ENCODE measurements around the gene COL18A1. TPM values are rescaled to one million over a fixed set of nuclear protein-coding genes. Genes with fewer than 3 reads are reported as not detected.
"Not testable (repeated sequence)": the region's sequence is repeated elsewhere in the genome, so short reads cannot be mapped to it uniquely, and the experiment has no call there.

Gene COL18A1
- polyA plus RNA-seq, 2 of the 4 experiments (the other 2 are of a cell fraction), result 17.3 to 88.4 TPM

- FAIRE-seq (no peak), ATAC-seq (no peak), DNase-seq (ENCODE audit: low read depth in 1 of 2, low spot score in 1 of 2) (no peak)
- WGBS (ENCODE audit: missing lambda C conversion rate), result 77% methylated on average over 8 of the region's 17 CpGs
- Histone ChIP-seq H3K4me2 (no peak overlapping the region), H3K4me1 (peaks cover 44% of the 10 kb centered on the region), H3K27ac (peak overlapping the region in 1 of 2 experiments; percentile 60; a peak in 2 of 6 replicates), H3K4me3 (no peak overlapping the region), H3K9me3 (no peaks in the 10 kb centered on the region)
- CTCF ChIA-PET, result interaction anchor here (0.9 to 1.9 kb wide), 4 partner anchors 11 to 294 kb away, joined by 3 to 8 read pairs (median 3); no protein-coding TSS in a partner anchor
- TF ChIP-seq, protein P1, sequence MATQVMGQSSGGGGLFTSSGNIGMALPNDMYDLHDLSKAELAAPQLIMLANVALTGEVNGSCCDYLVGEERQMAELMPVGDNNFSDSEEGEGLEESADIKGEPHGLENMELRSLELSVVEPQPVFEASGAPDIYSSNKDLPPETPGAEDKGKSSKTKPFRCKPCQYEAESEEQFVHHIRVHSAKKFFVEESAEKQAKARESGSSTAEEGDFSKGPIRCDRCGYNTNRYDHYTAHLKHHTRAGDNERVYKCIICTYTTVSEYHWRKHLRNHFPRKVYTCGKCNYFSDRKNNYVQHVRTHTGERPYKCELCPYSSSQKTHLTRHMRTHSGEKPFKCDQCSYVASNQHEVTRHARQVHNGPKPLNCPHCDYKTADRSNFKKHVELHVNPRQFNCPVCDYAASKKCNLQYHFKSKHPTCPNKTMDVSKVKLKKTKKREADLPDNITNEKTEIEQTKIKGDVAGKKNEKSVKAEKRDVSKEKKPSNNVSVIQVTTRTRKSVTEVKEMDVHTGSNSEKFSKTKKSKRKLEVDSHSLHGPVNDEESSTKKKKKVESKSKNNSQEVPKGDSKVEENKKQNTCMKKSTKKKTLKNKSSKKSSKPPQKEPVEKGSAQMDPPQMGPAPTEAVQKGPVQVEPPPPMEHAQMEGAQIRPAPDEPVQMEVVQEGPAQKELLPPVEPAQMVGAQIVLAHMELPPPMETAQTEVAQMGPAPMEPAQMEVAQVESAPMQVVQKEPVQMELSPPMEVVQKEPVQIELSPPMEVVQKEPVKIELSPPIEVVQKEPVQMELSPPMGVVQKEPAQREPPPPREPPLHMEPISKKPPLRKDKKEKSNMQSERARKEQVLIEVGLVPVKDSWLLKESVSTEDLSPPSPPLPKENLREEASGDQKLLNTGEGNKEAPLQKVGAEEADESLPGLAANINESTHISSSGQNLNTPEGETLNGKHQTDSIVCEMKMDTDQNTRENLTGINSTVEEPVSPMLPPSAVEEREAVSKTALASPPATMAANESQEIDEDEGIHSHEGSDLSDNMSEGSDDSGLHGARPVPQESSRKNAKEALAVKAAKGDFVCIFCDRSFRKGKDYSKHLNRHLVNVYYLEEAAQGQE (IDR thresholded peaks at IDR 0.05), result no peak
- TF ChIP-seq, protein P2, sequence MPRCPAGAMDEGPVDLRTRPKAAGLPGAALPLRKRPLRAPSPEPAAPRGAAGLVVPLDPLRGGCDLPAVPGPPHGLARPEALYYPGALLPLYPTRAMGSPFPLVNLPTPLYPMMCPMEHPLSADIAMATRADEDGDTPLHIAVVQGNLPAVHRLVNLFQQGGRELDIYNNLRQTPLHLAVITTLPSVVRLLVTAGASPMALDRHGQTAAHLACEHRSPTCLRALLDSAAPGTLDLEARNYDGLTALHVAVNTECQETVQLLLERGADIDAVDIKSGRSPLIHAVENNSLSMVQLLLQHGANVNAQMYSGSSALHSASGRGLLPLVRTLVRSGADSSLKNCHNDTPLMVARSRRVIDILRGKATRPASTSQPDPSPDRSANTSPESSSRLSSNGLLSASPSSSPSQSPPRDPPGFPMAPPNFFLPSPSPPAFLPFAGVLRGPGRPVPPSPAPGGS (IDR thresholded peaks at IDR 0.05), result no peak
- TF ChIP-seq, protein P3, sequence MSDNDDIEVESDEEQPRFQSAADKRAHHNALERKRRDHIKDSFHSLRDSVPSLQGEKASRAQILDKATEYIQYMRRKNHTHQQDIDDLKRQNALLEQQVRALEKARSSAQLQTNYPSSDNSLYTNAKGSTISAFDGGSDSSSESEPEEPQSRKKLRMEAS (IDR thresholded peaks at IDR 0.05), result no peak
- POLR2A ChIA-PET, result no interaction called here
Measured at GRCh38 chr21:45434645-45435217, 29.8 kb downstream of the COL18A1 start.

DNA sequence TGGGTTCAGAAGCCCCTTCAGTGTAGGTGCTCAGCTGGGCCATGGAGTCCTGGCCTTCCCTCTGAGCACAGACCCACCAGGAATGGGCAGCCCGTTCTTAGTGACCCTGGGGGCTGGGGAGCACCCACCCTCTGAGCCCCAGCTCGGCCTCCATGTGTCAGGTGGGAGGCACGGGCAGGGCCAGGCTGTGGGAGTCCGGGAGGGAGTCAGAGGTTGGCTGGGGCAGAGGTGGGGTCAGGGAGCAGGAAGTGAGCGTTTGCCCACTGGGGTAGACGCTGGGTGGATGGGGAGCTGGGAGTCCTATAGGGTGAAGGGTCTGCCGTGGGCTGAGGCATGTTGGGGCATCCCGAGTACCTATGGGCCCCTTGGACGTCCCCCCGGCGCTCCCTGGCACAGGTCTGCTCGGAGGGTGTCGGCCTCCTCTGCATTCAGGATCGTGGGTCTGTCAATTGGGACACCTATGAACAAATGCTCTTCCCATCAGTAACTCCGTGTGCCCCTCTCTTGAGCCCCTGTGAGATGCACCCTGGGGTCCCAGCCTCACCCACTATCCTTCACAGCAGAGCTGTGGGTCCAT, 30.5 kb downstream of the COL18A1 start:
- Histone ChIP-seq H3K4me2 (no peak overlapping the region), H3K9me3 (no peaks in the 10 kb centered on the region), H3K4me1 (peaks cover 42% of the 10 kb centered on the region), H3K27ac (peak overlapping the region in 1 of 2 experiments; percentile 60; a peak in 2 of 6 replicates), H3K4me3 (no peak overlapping the region)
- FAIRE-seq (no peak), DNase-seq (ENCODE audit: low read depth in 1 of 2, low spot score in 1 of 2) (no peak), ATAC-seq (no peak)
- 81% methylated on average over 5 of the region's 15 CpGs for WGBS (ENCODE audit: missing lambda C conversion rate)
- POLR2A ChIA-PET, result no interaction called here
- CTCF ChIA-PET, result interaction anchor here (0.7 to 1.9 kb wide), 6 partner anchors 11 to 297 kb away, joined by 3 to 8 read pairs (median 4); no protein-coding TSS in a partner anchor
- TF ChIP-seq, protein P2 (IDR thresholded peaks at IDR 0.05), result no peak
- no peak for TF ChIP-seq SMC3 (IDR thresholded peaks at IDR 0.05)
- no peak for TF ChIP-seq PBX3 (IDR thresholded peaks at IDR 0.05)
- TF ChIP-seq CEBPB (IDR thresholded peaks at IDR 0.05), result no peak
- no peak for TF ChIP-seq TFCP2L1 (CRISPR knock-in tag; IDR thresholded peaks at IDR 0.05)
- TF ChIP-seq NR3C1 (IDR thresholded peaks at IDR 0.05), result no peak
- TF ChIP-seq POLR2A (IDR thresholded peaks at IDR 0.05; ENCODE audit: low read length), result no peak
- TF ChIP-seq RAD21 (conservative IDR thresholded peaks at IDR 0.05 in 1 of 2, IDR thresholded peaks at IDR 0.05 in 1 of 2), result no peak

DNA sequence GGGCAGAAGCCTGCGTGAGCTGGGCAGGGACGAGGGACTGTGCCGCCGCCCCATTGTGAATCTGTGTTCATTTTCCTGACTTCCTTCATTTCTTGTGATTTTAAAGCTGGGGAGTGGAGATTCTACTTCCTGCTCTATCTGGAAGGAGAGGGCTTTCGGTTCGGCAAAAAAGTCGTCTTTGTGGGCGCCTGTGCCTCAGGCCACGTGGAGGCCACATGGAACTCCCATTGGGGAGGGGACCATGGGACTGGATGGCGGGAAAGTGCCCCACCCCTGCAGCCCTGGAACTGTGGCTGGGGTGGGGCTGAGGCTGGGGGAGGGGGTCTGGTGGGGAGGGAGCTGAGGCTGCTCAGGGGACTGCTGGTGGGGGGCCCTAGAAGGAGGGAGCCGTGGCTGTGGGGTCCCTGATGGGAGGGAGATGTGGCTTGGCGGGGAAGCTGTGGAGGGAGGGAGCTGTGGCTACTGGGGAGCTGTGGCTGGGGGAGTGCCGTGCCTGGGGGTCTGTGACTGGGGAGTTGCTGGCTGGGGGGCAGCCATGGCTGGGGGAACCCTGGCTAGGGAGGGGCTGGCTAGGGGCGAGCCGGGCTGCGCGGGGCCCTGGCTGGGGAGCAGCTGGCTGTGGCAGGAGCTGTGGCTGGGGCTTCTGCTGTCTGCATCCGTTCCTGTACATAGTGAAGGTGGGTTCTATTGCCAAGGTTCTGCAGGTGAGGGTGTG, 31.5 kb downstream of the COL18A1 start:
- peak overlapping the region in 1 of 2 experiments; percentile 60; a peak in 2 of 6 replicates for H3K27ac ChIP-seq
- peaks cover 37% of the 10 kb centered on the region for H3K4me1 ChIP-seq
- no peak for ATAC-seq
- no peak for DNase-seq (ENCODE audit: low read depth in 1 of 2, low spot score in 1 of 2)
- TF ChIP-seq, protein P4, sequence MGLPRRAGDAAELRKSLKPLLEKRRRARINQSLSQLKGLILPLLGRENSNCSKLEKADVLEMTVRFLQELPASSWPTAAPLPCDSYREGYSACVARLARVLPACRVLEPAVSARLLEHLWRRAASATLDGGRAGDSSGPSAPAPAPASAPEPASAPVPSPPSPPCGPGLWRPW (IDR thresholded peaks at IDR 0.05), result no peak
- 89% methylated on average over 11 of the region's 18 CpGs for WGBS (ENCODE audit: missing lambda C conversion rate)
- H3K4me3 ChIP-seq, result no peak overlapping the region
- no peak for FAIRE-seq
- no peak overlapping the region for H3K4me2 ChIP-seq
- POLR2A ChIA-PET, result no interaction called here
- H3K9me3 ChIP-seq, result no peaks in the 10 kb centered on the region
- CTCF ChIA-PET, result interaction anchor here (0.6 to 1.5 kb wide), 7 partner anchors 10 to 298 kb away, joined by 3 to 4 read pairs (median 3); no protein-coding TSS in a partner anchor

DNA sequence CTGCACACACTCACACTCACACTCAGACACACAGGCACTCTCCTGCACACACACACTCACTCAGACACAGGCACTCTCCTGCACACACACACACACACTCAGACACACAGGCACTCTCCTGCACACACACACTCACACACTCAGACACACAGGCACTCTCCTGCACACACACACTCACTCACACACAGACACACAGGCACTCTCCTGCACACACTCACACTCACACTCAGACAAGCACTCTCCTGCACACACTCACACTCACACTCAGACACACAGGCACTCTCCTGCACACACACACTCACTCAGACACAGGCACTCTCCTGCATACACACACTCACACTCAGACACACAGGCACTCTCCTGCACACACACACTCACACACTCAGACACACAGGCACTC, 32.9 kb downstream of the COL18A1 start:
- H3K27ac ChIP-seq; ATAC-seq; FAIRE-seq; H3K4me2 ChIP-seq; H3K4me3 ChIP-seq; H3K9me3 ChIP-seq; POLR2A ChIA-PET; DNase-seq (ENCODE audit: low read depth in 1 of 2, low spot score in 1 of 2): not testable (repeated sequence)
- CTCF ChIA-PET, result interaction anchor here (0.7 to 5.6 kb wide), 4 partner anchors 33 to 297 kb away, joined by 3 to 31 read pairs (median 6); no protein-coding TSS in a partner anchor
- H3K4me1 ChIP-seq, result peaks cover 23% of the 10 kb centered on the region

Data from A549 (cell line).